Activated CD4-positive, alpha-beta T cell treated with anti-CD3 and anti-CD28 coated beads for 48 hours (primary cell): ENCODE measurements around the gene MLNR.

Source experiments
- DNase-seq: peaks from one replicate; pipeline ENCODE4 v3.0.0-alpha.2; 2020

MLNR gene

DNA sequence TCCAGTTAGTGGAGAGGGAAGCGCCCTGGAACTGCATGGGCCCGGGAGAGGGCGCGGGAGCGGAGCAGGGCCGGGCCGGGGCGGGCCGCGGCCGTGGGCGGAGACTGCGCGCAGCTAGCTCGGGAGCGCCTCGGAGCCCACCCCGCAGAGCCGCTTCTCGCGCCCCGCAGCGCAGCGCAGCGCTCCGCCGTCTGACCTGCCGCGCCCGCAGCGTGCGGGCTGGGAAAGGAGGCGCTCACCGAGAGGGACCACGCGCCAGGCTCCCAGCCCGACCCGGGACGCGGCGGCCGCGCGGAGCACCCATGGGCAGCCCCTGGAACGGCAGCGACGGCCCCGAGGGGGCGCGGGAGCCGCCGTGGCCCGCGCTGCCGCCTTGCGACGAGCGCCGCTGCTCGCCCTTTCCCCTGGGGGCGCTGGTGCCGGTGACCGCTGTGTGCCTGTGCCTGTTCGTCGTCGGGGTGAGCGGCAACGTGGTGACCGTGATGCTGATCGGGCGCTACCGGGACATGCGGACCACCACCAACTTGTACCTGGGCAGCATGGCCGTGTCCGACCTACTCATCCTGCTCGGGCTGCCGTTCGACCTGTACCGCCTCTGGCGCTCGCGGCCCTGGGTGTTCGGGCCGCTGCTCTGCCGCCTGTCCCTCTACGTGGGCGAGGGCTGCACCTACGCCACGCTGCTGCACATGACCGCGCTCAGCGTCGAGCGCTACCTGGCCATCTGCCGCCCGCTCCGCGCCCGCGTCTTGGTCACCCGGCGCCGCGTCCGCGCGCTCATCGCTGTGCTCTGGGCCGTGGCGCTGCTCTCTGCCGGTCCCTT lies at the start of gene MLNR:
Gene MLNR, plus strand, starts transcription at position 303 of the 820 bp plus-strand sequence. Its CDS starts 0 bp downstream, at position 303.
- peak; percentile 65 for DNase-seq

DNA sequence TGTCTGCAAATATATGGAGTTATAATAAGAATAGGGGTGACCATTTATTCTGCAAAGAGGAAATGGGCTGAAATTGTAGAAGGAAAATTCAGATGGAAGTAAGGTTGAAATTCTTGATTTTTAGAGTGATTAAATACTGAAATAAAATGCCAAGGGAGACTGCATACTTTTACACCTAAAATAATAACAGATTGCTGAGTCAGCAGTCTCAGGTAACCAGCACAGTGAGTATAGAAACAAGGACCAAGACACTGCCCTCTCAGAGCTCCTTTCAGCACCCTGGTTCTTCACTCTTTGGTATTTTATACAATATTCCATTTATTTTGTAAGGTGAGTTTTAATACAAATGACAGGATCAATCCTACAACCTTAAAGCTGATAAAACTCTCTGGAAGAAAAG lies 48.8 kb upstream of the MLNR start:
- DNase-seq = no peak

DNA sequence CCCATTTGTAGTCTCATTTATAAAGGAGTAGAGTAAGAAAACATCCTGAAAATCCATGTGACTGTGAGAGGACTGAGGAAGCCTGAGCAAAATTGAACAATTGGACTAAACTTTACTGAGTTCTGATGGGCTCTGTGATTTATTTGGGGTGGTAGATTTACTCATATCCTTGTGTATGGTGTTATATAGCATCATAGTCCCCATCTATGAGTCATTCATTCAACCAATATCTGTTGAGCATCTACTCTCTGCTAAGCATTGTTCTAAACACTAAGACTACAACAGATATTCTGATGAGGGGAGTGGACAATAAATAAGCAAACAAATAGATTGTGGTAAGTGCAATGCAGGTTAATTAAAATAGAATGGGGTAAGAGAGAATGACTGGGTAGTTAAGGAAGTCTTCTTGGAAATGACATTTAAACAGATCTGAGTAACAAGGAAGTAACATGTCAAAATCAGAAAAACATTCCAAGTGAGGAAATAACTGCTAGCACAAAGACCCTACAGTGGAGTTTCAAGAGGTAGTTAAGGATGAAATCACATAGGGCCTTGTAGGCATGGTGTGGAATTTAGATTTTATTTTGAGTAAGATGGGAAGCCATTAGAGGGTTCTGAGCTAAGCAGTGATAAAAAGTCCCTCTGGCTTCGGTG lies 36.3 kb upstream of the MLNR start:
- DNase-seq = no peak

DNA sequence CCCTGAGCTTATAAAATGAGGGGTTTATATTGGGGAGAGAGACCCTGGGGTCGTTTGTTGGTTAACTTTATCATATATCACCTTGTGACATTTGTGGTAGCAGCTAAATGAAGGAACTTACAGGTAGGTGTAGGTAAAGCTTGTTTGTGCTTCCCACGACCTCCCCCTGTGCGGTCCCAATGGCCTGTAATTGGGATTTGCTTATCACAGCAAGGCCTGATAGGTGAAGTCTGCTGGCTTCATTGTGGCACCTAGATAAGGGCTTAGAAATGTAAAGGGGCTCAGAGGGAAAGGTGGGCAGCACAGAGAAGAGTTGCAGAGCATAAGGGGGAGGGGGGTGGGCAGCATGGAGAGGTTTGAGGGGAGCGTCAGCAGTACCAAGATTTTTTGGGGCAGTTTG lies 35.5 kb upstream of the MLNR start:
- DNase-seq = no peak

- DNase-seq = no peak
These were observed 34.9 kb upstream of the MLNR start for GRCh38 chr13:49185264-49185663.

DNA sequence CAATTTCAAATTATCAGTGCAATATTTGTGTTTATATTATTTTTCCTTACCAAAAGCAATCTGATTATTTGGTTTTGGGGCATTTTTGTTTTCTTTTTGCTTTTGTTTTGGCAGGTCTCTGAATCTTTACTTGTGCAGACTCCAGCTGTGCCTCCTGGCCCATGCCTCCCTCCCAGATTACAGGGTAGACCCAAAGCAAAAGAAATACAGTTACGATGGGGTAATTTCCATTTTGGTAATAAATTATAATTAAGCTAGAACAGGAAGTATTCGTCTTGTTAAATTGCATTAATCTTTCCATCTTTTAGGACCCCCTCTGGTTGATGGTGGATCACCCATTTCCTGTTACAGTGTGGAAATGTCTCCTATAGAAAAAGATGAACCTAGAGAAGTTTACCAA lies 29.2 kb upstream of the MLNR start:
- no peak for DNase-seq

DNA sequence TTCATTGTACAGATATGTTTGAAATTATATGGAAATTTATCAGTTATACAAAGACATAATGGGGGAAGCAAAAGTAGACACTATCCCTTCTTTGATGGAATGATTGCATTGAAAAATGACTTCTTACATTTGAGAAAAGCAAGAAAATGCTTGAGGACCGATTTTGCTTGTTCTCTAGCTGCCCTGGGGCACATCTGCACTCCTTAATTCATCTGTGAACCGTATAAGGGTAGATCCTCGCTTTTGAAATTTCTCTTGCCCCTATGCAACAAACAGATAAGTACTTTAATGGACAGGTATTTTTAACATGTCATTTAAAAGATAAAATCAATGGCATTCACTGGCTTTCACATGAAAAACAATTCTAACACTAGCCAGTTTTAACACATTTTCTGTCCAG lies 13.5 kb upstream of the MLNR start:
- no peak for DNase-seq

DNA sequence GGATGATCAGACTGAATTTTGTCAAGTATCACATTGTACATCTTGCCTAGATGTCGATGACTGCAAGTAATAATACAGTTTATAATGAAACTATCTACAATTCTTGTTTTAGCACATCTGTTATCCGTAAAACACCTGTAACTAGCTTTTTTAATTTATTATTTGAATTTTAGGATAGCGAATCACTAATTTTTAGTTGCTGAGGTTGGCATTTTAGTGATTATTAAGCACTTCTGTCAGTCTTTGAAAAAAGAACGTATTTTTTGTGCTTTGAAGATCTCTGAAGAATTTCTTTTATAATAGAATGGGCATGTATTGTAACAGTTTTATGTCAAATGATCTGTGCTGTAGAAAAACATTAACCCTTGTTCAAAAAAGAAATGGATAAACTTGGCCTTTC lies 11.5 kb upstream of the MLNR start:
- no peak for DNase-seq

DNA sequence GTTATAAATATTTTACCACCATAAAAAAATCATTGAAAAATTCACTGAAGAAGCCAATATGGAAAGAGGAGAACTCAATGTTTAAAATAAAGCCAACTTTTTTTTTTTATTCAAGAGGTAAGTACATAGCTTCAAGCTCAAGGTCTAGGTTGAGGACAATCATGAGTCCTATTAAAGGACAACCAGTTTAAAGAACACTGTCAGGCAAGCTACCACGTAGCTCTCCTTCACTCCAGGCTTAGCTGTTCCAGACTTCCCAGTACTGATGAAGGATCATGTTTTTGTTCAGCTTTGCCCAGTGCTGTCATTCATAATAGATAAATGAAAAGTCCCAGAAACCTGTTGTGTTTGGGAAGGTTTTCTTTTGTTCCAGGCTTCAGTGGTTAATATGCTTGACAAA lies 10.0 kb upstream of the MLNR start:
- no peak for DNase-seq

DNA sequence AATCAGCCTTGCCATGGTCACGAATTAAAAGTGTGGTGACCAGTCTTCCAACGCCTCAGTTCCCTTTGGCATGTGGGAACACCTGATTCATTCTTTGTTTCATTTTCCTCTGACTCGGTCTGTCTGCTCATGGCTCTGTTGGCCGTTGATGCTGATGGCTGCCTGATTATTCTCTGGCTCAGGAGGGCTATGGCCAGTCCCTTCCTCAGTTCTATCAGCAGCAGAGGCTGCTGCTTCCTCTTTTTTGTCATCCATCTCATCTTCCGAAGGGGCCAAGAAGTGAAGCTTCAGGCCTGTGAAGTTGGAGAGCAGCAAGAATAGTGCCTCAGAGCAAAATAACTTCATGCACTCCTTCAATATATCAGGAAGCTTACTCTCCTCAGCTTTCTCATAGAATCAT lies 9.5 kb upstream of the MLNR start:
- DNase-seq = no peak

DNA sequence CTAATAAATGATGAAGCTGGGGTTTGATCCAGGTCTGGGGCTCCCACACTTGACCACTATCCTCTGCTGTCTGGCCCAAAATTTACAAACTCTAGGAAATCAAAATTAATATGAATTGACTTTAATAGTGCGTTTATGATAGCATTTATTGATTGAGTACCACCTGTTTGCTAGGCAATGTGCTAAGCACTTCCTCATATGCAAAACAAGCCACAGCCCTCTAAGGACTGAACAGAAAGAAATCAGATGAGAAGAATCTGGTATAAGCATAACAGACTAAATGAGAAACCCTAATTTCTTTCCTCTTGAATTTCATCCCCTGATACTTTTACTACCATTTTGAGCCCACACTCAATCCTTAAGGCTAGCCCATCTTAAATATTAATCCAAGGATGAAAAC lies 6.6 kb upstream of the MLNR start:
- DNase-seq = no peak

DNA sequence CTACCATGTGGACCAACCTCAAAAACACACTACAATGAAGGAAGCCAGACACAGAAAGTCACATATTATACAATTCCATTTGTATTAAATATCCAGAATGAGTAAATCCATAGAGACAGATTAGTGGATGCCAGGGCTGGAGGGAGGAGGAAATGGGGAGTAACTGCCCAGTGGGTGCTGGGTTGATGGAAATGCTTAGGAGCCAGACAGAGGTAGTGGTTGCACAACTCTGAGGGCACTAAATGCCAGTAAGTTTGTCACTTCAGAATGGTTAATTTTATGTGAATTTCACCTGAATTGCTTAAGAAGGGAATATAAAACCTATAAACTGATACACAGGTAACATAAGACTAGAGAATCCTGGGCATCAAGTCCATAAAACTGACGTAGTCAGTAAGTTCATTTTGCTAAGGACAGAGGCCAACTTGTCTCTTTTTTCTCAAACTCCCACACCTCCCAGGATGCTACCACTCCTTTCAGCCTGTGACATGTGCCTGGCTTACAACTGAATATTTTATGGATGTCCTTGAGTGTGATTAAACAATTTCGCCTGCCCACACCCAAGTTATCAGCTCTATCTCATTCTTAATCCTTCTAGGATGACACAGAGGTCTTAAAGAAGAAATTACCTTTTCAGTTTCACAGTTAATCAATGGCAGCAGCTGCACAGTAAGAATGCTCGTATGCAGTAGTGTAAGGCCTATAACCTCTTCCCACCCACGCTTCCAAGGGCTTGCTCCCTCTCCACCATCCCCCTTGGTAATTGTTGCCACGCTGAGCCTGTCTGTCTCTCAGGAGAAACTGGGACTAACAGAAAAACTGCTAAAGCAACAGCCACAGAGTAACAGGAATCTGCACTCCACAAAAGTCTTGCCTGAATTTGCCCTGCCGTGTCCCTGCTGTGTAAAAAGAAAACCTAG lies 5.9 kb upstream of the MLNR start:
- DNase-seq = no peak

DNA sequence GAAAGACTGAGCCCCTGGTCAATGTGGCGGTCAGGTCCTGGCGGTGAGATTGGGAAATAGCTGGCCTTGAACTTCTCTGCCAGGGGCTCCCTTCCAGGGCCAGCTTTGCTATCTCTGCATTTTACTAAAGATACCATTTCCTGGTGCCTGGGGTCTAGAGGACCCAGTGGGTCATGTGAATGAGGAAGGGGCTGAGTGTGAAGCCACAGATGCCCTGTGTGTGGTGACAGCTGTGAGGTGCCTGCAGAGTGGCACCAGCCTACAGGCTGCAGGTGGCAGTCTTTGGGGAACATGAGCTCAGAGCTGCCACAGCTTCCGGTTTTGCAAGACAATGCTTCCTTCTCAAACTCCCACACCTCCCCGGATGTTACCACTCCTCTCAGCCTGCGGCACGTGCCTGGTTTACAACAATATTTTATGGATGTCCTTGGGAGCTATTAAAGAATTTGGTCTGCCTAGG lies 5.2 kb upstream of the MLNR start:
- peak; percentile 51 for DNase-seq

GRCh38 chr13:49216334-49216733 lies 3.8 kb upstream of the MLNR start:
- no peak for DNase-seq

- DNase-seq = no peak
These were observed 2.1 kb upstream of the MLNR start for GRCh38 chr13:49217962-49218492.

DNA sequence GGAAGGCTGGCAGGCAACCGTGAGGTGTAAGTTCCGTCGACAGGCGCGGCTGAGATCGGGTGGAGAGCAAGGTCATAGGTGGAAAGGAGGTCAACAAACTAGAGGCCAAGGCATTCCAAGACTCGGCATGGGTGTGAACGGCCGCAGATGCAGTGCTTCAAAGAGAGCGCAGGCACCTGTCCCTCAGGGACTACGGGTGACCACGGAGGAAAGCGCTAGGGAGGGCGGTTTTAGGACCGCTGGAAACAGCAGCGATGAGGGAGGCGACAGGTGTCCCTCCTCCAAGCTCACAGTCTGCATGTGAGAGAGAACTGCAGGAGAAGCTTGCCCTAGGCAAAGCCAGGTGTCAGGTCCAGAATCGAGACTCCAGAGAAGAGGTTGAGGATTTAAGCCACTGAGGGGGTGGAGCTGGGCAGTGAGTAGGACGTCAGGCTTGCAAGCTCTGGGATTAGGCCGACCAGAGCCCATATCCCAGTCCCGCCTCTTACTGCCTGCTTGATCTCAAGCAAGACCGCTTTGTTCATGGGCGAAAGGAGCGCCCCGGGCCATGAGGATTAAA lies 1.6 kb upstream of the MLNR start:
- no peak for DNase-seq

- no peak for DNase-seq
These were observed 497 bp upstream of the MLNR start for GRCh38 chr13:49219647-49220035.

- DNase-seq = peak; percentile 26
These were observed 885 bp downstream of the MLNR start for GRCh38 chr13:49220856-49221589.

GRCh38 chr13:49221590-49221965 lies 1.4 kb downstream of the MLNR start:
- DNase-seq = no peak

GRCh38 chr13:49225223-49226042 lies 5.3 kb downstream of the MLNR start:
- DNase-seq = no peak

- DNase-seq = no peak
These were observed 6.5 kb downstream of the MLNR start for GRCh38 chr13:49226613-49227012.
